ENCODE data around the gene L1CAM.
"Not testable (repeated sequence)": the region's sequence is repeated elsewhere in the genome, so short reads cannot be mapped to it uniquely, and the experiment has no call there.

The L1CAM gene

DNA sequence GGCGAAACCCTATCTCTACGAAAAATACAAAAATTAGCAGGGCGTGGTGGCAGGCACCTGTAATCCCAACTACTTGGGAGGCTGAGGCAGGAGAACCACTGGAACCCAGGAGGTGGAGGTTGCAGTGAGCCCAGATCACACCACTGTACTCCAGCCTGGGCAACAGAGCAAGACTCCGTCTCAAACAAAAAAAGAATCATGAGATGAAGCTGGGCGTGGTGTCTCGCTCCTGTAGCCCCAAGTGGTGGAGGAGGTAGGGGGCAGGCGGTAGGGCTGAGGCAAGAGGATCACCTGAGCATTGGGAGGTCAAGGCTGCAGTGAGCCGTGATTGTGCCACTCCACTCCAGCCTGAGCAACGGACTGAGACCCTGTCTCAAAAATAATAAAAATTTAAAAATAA lies 67.9 kb downstream of the L1CAM start:
- H3K9me3 ChIP-seq (ENCODE audit: control insufficient read depth, insufficient read depth, low read depth, low read length) = peaks cover 14% of the 10 kb centered on the region; the same call in 1 of the 2 replicates
- not testable (repeated sequence) for H3K27ac ChIP-seq (ENCODE audit: low read depth, low read length); H3K4me3 ChIP-seq (ENCODE audit: low read depth, low read length); H3K9ac ChIP-seq (ENCODE audit: low read length); H3K27me3 ChIP-seq (ENCODE audit: control insufficient read depth, insufficient read depth, low read length); H3K36me3 ChIP-seq (ENCODE audit: control insufficient read depth, insufficient read depth, low read length)
- peaks cover 44% of the 10 kb centered on the region for H3K4me1 ChIP-seq (ENCODE audit: control insufficient read depth, insufficient read depth, low read length)

- Histone ChIP-seq H3K9ac (ENCODE audit: low read length) (no peak overlapping the region), H3K9me3 (ENCODE audit: control insufficient read depth, insufficient read depth, low read depth, low read length) (peaks cover 14% of the 10 kb centered on the region; the same call in 1 of the 2 replicates), H3K27ac (ENCODE audit: low read depth, low read length) (no peak overlapping the region), H3K4me3 (ENCODE audit: low read depth, low read length) (no peak overlapping the region), H3K27me3 (ENCODE audit: control insufficient read depth, insufficient read depth, low read length) (no peaks in the 10 kb centered on the region), H3K4me1 (ENCODE audit: control insufficient read depth, insufficient read depth, low read length) (peaks cover 49% of the 10 kb centered on the region), H3K36me3 (ENCODE audit: control insufficient read depth, insufficient read depth, low read length) (no peaks in the 10 kb centered on the region)
Measured at GRCh38 chrX:153816831-153817690, 68.9 kb downstream of the L1CAM start.

GRCh38 chrX:153814591-153815315 lies 71.2 kb downstream of the L1CAM start:
- Histone ChIP-seq H3K9ac (ENCODE audit: low read length) (no peak overlapping the region), H3K36me3 (ENCODE audit: control insufficient read depth, insufficient read depth, low read length) (no peaks in the 10 kb centered on the region), H3K27ac (ENCODE audit: low read depth, low read length) (no peak overlapping the region), H3K27me3 (ENCODE audit: control insufficient read depth, insufficient read depth, low read length) (no peaks in the 10 kb centered on the region), H3K9me3 (ENCODE audit: control insufficient read depth, insufficient read depth, low read depth, low read length) (peaks cover 23% of the 10 kb centered on the region; the same call in 1 of the 2 replicates), H3K4me3 (ENCODE audit: low read depth, low read length) (no peak overlapping the region), H3K4me1 (ENCODE audit: control insufficient read depth, insufficient read depth, low read length) (peaks cover 34% of the 10 kb centered on the region)

GRCh38 chrX:153813161-153813560 lies 72.8 kb downstream of the L1CAM start:
- Histone ChIP-seq H3K4me1 (ENCODE audit: control insufficient read depth, insufficient read depth, low read length) (peaks cover 27% of the 10 kb centered on the region; the same call in 1 of the 2 replicates), H3K9ac (ENCODE audit: low read length) (no peak overlapping the region), H3K9me3 (ENCODE audit: control insufficient read depth, insufficient read depth, low read depth, low read length) (peaks cover 30% of the 10 kb centered on the region; the same call in 1 of the 2 replicates), H3K36me3 (ENCODE audit: control insufficient read depth, insufficient read depth, low read length) (no peaks in the 10 kb centered on the region; the same call in 1 of the 2 replicates), H3K27me3 (ENCODE audit: control insufficient read depth, insufficient read depth, low read length) (no peaks in the 10 kb centered on the region), H3K4me3 (ENCODE audit: low read depth, low read length) (no peak overlapping the region), H3K27ac (ENCODE audit: low read depth, low read length) (no peak overlapping the region)

- Histone ChIP-seq H3K4me1 (ENCODE audit: control insufficient read depth, insufficient read depth, low read length) (peaks cover 21% of the 10 kb centered on the region; the same call in 1 of the 2 replicates), H3K27ac (ENCODE audit: low read depth, low read length) (no peak overlapping the region), H3K9ac (ENCODE audit: low read length) (no peak overlapping the region), H3K36me3 (ENCODE audit: control insufficient read depth, insufficient read depth, low read length) (peaks cover 5% of the 10 kb centered on the region; the same call in 1 of the 2 replicates), H3K4me3 (ENCODE audit: low read depth, low read length) (no peak overlapping the region), H3K27me3 (ENCODE audit: control insufficient read depth, insufficient read depth, low read length) (no peaks in the 10 kb centered on the region), H3K9me3 (ENCODE audit: control insufficient read depth, insufficient read depth, low read depth, low read length) (peaks cover 28% of the 10 kb centered on the region; the same call in 1 of the 2 replicates)
Measured at GRCh38 chrX:153812220-153812619, 73.8 kb downstream of the L1CAM start.

All from HUES6 (cell line).